Measurements from ENCODE around the gene LMNTD1. TPM values are rescaled to one million over a fixed set of nuclear protein-coding genes. Genes with fewer than 3 reads are reported as not detected.
A peak's percentile ranks its signal among the peaks of the same experiment; 100 is the strongest.
"Not testable (repeated sequence)": the region's sequence is repeated elsewhere in the genome, so short reads cannot be mapped to it uniquely, and the experiment has no call there.

Gene LMNTD1
- under 1 TPM in 2 of 4 donors, not detected in 2; 0.12 to 0.17 TPM for polyA plus RNA-seq (ENCODE audit: insufficient read length in 4 of 4)

GRCh38 chr12:25553098-25553497 lies at the start of gene LMNTD1:
TSS of gene LMNTD1 (minus strand) at chr12:25553283. CDS start at chr12:25552959, 324 bp downstream.
- DNase-seq (ENCODE audit: low read depth in 4 of 4, low spot score in 3 of 4) = no peak

- DNase-seq (ENCODE audit: low read depth in 4 of 4, low spot score in 3 of 4) = no peak
Measured at GRCh38 chr12:25598956-25599355, 45.9 kb upstream of the LMNTD1 start.

GRCh38 chr12:25595496-25595895 lies 42.4 kb upstream of the LMNTD1 start:
- not testable (repeated sequence) for DNase-seq (ENCODE audit: low read depth in 4 of 4, low spot score in 3 of 4)

GRCh38 chr12:25594376-25594775 lies 41.3 kb upstream of the LMNTD1 start:
- DNase-seq (ENCODE audit: low read depth in 4 of 4, low spot score in 3 of 4) = no peak

GRCh38 chr12:25592725-25593495 lies 39.8 kb upstream of the LMNTD1 start:
- no peak for DNase-seq (ENCODE audit: low read depth in 4 of 4, low spot score in 3 of 4)

- DNase-seq (ENCODE audit: low read depth in 4 of 4, low spot score in 3 of 4) = no peak
Measured at GRCh38 chr12:25591144-25591543, 38.1 kb upstream of the LMNTD1 start.

- no peak for DNase-seq (ENCODE audit: low read depth in 4 of 4, low spot score in 3 of 4)
Measured at GRCh38 chr12:25590011-25590721, 37.1 kb upstream of the LMNTD1 start.

GRCh38 chr12:25587346-25587745 lies 34.3 kb upstream of the LMNTD1 start:
- DNase-seq (ENCODE audit: low read depth in 4 of 4, low spot score in 3 of 4) = no peak

GRCh38 chr12:25585662-25586061 lies 32.6 kb upstream of the LMNTD1 start:
- no peak for DNase-seq (ENCODE audit: low read depth in 4 of 4, low spot score in 3 of 4)

- DNase-seq (ENCODE audit: low read depth in 4 of 4, low spot score in 3 of 4) = no peak
Measured at GRCh38 chr12:25585021-25585523, 32.0 kb upstream of the LMNTD1 start.

GRCh38 chr12:25584596-25584995 lies 31.5 kb upstream of the LMNTD1 start:
- DNase-seq (ENCODE audit: low read depth in 4 of 4, low spot score in 3 of 4) = no peak

- DNase-seq (ENCODE audit: low read depth in 4 of 4, low spot score in 3 of 4) = no peak
Measured at GRCh38 chr12:25583545-25583944, 30.5 kb upstream of the LMNTD1 start.

GRCh38 chr12:25581067-25581466 lies 28.0 kb upstream of the LMNTD1 start:
- DNase-seq (ENCODE audit: low read depth in 4 of 4, low spot score in 3 of 4) = no peak

- DNase-seq (ENCODE audit: low read depth in 4 of 4, low spot score in 3 of 4) = no peak
Measured at GRCh38 chr12:25578411-25579143, 25.5 kb upstream of the LMNTD1 start.

- DNase-seq (ENCODE audit: low read depth in 4 of 4, low spot score in 3 of 4) = no peak
Measured at GRCh38 chr12:25574761-25575160, 21.7 kb upstream of the LMNTD1 start.

- DNase-seq (ENCODE audit: low read depth in 4 of 4, low spot score in 3 of 4) = no peak
Measured at GRCh38 chr12:25573346-25573745, 20.3 kb upstream of the LMNTD1 start.

GRCh38 chr12:25570418-25570817 lies 17.3 kb upstream of the LMNTD1 start:
- DNase-seq (ENCODE audit: low read depth in 4 of 4, low spot score in 3 of 4) = no peak

- DNase-seq (ENCODE audit: low read depth in 4 of 4, low spot score in 3 of 4) = no peak
Measured at GRCh38 chr12:25566202-25566949, 13.3 kb upstream of the LMNTD1 start.

- no peak for DNase-seq (ENCODE audit: low read depth in 4 of 4, low spot score in 3 of 4)
Measured at GRCh38 chr12:25558586-25558985, 5.5 kb upstream of the LMNTD1 start.

GRCh38 chr12:25557830-25558436 lies 4.8 kb upstream of the LMNTD1 start:
- DNase-seq (ENCODE audit: low read depth in 4 of 4, low spot score in 3 of 4) = peak in 3 of 4 donors; percentile 8 to 14 (median 11)
